ENCODE measurements around the gene CBFA2T3. TPM values are rescaled to one million over a fixed set of nuclear protein-coding genes. Genes with fewer than 3 reads are reported as not detected.

CBFA2T3 gene
- total RNA-seq, 6 experiments from 2014 or later: not detected

GRCh38 chr16:88867581-88868246 lies 109.3 kb downstream of the CBFA2T3 start:
- Mint-ChIP-seq H3K36me3 (ENCODE audit: low read depth) (no peaks in the 10 kb centered on the region), H3K4me3 (no peak overlapping the region), H3K27me3 (ENCODE audit: insufficient read depth) (peaks cover 28% of the 10 kb centered on the region), H3K9me3 (no peaks in the 10 kb centered on the region), H3K27ac (no peak overlapping the region), H3K4me1 (ENCODE audit: low read depth) (no peaks in the 10 kb centered on the region)
- TF ChIP-seq, protein P1, sequence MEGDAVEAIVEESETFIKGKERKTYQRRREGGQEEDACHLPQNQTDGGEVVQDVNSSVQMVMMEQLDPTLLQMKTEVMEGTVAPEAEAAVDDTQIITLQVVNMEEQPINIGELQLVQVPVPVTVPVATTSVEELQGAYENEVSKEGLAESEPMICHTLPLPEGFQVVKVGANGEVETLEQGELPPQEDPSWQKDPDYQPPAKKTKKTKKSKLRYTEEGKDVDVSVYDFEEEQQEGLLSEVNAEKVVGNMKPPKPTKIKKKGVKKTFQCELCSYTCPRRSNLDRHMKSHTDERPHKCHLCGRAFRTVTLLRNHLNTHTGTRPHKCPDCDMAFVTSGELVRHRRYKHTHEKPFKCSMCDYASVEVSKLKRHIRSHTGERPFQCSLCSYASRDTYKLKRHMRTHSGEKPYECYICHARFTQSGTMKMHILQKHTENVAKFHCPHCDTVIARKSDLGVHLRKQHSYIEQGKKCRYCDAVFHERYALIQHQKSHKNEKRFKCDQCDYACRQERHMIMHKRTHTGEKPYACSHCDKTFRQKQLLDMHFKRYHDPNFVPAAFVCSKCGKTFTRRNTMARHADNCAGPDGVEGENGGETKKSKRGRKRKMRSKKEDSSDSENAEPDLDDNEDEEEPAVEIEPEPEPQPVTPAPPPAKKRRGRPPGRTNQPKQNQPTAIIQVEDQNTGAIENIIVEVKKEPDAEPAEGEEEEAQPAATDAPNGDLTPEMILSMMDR (IDR thresholded peaks at IDR 0.05): no peak
- no peak for DNase-seq

DNA sequence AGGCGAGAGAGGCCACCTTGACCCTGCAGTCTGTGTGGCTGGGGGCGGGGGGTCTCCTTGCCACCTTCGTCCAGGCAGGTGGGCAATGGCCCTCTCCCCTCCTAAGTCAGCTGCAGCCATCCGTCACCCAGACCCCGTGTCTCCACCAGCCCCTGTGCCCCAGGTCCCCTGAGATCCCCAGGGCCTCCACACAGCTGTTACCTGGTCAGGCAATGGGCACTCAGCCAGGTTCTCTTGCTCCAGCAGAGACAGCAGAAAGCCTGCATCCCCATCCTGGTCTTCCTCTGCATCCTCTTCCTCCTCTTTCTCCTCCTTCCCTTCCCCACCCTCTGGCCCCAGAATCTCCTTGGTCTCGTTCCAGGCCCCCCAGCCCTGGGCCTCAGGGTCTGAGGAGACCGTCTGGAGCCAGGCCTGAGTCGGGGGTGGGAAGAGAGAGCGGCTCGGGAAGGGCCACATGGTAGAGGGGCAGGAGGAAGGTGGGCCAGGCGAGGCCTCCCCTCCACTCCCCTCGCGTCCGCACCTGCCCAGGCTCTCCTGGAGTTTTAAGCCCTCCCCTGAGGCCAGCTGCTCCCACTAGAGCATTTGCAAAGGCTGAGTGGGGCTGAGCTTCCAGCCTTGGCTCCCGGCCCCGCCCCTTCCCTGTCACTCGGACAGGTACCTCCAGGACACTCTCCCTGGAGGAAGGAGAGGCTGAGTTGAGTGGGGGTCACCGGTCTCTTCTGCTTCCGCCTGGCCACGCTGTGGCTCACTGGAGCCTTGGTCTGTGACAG lies 110.7 kb downstream of the CBFA2T3 start, which contains the start of gene PABPN1L:
Gene PABPN1L, minus strand, starts transcription at position 510 of the 770 bp plus-strand sequence. Its CDS starts 54 bp downstream, at position 456.
- H3K27ac Mint-ChIP-seq: no peak within 1 kb of the TSS
- H3K4me1 Mint-ChIP-seq (ENCODE audit: low read depth): no peaks in the 10 kb centered on the region
- no peak within 1 kb of the TSS for H3K4me3 Mint-ChIP-seq
- no peaks in the 10 kb centered on the region for H3K9me3 Mint-ChIP-seq
- H3K36me3 Mint-ChIP-seq (ENCODE audit: low read depth): no peaks in the 10 kb centered on the region
- H3K27me3 Mint-ChIP-seq (ENCODE audit: insufficient read depth): peaks cover 26% of the 10 kb centered on the region
- TF ChIP-seq, protein P1 (IDR thresholded peaks at IDR 0.05): no peak
- no peak for DNase-seq

DNA sequence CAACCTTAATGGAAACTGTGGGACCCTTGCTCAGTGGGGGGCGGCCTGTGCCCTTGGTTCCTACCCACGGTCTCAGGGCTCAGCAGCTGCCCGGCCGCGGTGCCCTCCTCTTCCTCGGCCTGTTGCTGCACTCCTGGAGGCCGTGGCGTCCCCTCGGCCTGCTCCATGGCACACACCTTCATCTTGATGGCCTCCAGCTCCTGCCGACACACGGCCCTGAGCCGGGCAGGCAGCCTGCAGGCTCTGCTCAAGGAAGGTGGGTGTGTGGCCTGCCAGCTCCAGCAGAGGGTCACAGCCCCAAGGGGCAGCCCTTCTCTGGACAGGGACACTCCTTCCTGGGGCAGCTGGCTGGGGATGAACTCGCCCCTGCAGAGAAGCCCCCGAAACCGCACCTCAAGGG lies 111.3 kb downstream of the CBFA2T3 start:
- Mint-ChIP-seq H3K36me3 (ENCODE audit: low read depth) (no peaks in the 10 kb centered on the region), H3K27me3 (ENCODE audit: insufficient read depth) (peaks cover 22% of the 10 kb centered on the region), H3K9me3 (no peaks in the 10 kb centered on the region), H3K4me1 (ENCODE audit: low read depth) (no peaks in the 10 kb centered on the region), H3K27ac (no peak overlapping the region), H3K4me3 (no peak overlapping the region)
- no peak for DNase-seq
- TF ChIP-seq, protein P1 (IDR thresholded peaks at IDR 0.05): no peak

DNA sequence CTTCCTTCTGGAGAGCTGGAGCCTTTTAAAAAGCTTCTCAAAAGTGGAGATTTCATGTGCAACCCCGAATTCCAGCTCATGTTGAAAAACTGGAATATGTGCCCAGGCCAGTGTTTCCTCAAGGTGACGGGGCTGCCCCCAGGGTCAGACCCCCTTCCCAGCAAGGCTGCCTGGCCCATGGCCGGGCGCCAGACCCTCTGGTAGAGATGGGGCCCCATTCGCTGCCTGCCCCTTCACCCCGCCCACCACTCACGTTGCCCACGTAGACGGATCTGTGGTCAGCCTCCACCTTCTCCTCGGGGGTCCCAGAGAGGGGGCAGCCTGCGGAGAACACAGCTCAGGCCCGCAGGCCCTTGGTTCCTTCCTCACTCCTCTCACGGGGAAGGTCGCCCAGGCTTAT lies 111.7 kb downstream of the CBFA2T3 start:
- TF ChIP-seq, protein P1 (IDR thresholded peaks at IDR 0.05): no peak
- no peak for DNase-seq
- Mint-ChIP-seq H3K27me3 (ENCODE audit: insufficient read depth) (peaks cover 19% of the 10 kb centered on the region), H3K4me3 (no peak overlapping the region), H3K36me3 (ENCODE audit: low read depth) (no peaks in the 10 kb centered on the region), H3K9me3 (no peaks in the 10 kb centered on the region), H3K4me1 (ENCODE audit: low read depth) (no peaks in the 10 kb centered on the region), H3K27ac (no peak overlapping the region)

DNA sequence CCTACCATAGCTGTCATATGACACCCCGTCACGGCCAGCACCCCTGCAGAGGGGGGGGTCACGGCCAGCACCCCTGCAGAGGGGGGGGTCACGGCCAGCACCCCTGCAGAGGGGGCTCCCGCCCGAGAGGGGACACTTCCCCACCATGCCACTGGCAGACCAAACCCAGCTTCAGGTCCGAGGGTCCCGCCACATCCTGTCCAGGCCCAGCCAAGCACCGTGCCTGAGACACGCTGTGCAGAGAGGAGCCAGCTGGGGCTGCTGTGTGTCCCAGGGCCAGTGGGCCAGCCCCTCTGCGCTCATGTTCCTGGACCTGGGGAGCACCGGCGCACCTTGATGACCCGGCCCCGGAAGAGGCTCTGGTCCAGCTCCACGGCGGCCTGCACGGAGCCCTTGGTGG lies 112.5 kb downstream of the CBFA2T3 start:
- TF ChIP-seq, protein P1 (IDR thresholded peaks at IDR 0.05): no peak
- no peak overlapping the region for H3K27ac Mint-ChIP-seq
- H3K4me1 Mint-ChIP-seq (ENCODE audit: low read depth): no peaks in the 10 kb centered on the region
- no peaks in the 10 kb centered on the region for H3K9me3 Mint-ChIP-seq
- H3K4me3 Mint-ChIP-seq: no peak overlapping the region
- DNase-seq: no peak
- H3K27me3 Mint-ChIP-seq (ENCODE audit: insufficient read depth): peaks cover 11% of the 10 kb centered on the region
- H3K36me3 Mint-ChIP-seq (ENCODE audit: low read depth): no peaks in the 10 kb centered on the region
